ENCODE measurements around the gene ITPR3. TPM values are rescaled to one million over a fixed set of nuclear protein-coding genes. Genes with fewer than 3 reads are reported as not detected.

The ITPR3 gene
- total RNA-seq, 1 experiment from 2014 or later, result 103 TPM

GRCh38 chr6:33696076-33696475 is 75.0 kb downstream of the ITPR3 start:
- Histone ChIP-seq H3K4me1 (ENCODE audit: control insufficient read depth in 1 of 2, insufficient read depth in 2 of 2, low read length in 2 of 2) (peaks cover 4 to 11% of the 10 kb centered on the region in 2 experiments; a peak in 3 of 4 replicates), H3K27ac (ENCODE audit: low read depth, low read length) (no peak overlapping the region), H3K36me3 (ENCODE audit: control insufficient read depth in 1 of 2, insufficient read depth in 2 of 2, low read length in 2 of 2) (peaks cover 32 to 80% of the 10 kb centered on the region in 2 experiments), H3K79me2 (ENCODE audit: insufficient read depth, low read length) (peaks cover 3% of the 10 kb centered on the region; the same call in 1 of the 2 replicates), H3K4me2 (ENCODE audit: low read length) (no peak overlapping the region), H2AFZ (ENCODE audit: low read depth, low read length, poor library complexity, severe bottlenecking) (no peak overlapping the region), H3K9me2 (ENCODE audit: insufficient read depth) (no peaks in the 10 kb centered on the region), H3K4me3 (replicated peaks in 1 of 2; ENCODE audit: low read depth in 1 of 2, low read length in 2 of 2) (no peak overlapping the region), H3K9ac (ENCODE audit: low read length) (no peak overlapping the region), H3K9me3 (ENCODE audit: control insufficient read depth in 1 of 2, insufficient read depth in 1 of 2, low read depth in 1 of 2, low read length in 2 of 2) (no peaks in the 10 kb centered on the region), H4K20me1 (ENCODE audit: insufficient read depth) (no peaks in the 10 kb centered on the region), H3K27me3 (ENCODE audit: insufficient read depth, low read length) (no peaks in the 10 kb centered on the region)
- ChIA-PET RAD21 (ENCODE audit: low non-redundant PET in 1 of 2, low total read pairs in 2 of 2, uncharacterized antibody in 2 of 2, unreplicated experiment in 2 of 2) (no interaction called here), POLR2A (no interaction called here), CTCF (no interaction called here)
- ATAC-seq (no peak), DNase-seq (ENCODE audit: low read depth, low spot score) (no peak)
- intact Hi-C loops (cut with micrococcal nuclease), result no loop called here
- no TSS peak for BruUV-seq (replicated peaks)
- TF ChIP-seq POLR2A (IDR thresholded peaks at IDR 0.05; ENCODE audit: borderline replicate concordance, extremely low read depth, insufficient read depth, insufficient read length), result no peak

- H4K20me1 ChIP-seq (ENCODE audit: insufficient read depth), result no peaks in the 10 kb centered on the region
- no peaks in the 10 kb centered on the region for H3K27me3 ChIP-seq (ENCODE audit: insufficient read depth, low read length)
- ChIA-PET CTCF (no interaction called here), POLR2A (no interaction called here), RAD21 (ENCODE audit: low non-redundant PET in 1 of 2, low total read pairs in 2 of 2, uncharacterized antibody in 2 of 2, unreplicated experiment in 2 of 2) (no interaction called here)
- no TSS peak for BruUV-seq (replicated peaks)
- intact Hi-C loops (cut with micrococcal nuclease), result no loop called here
- no peak overlapping the region for H2AFZ ChIP-seq (ENCODE audit: low read depth, low read length, poor library complexity, severe bottlenecking)
- peak overlapping the region; percentile 22; the same call in 1 of the 2 replicates for H3K27ac ChIP-seq (ENCODE audit: low read depth, low read length)
- no peak overlapping the region for H3K4me3 ChIP-seq (replicated peaks in 1 of 2; ENCODE audit: low read depth in 1 of 2, low read length in 2 of 2)
- peaks cover 4 to 11% of the 10 kb centered on the region in 2 experiments; a peak in 3 of 4 replicates for H3K4me1 ChIP-seq (ENCODE audit: control insufficient read depth in 1 of 2, insufficient read depth in 2 of 2, low read length in 2 of 2)
- peaks cover 31 to 79% of the 10 kb centered on the region in 2 experiments for H3K36me3 ChIP-seq (ENCODE audit: control insufficient read depth in 1 of 2, insufficient read depth in 2 of 2, low read length in 2 of 2)
- H3K9ac ChIP-seq (ENCODE audit: low read length), result no peak overlapping the region
- DNase-seq (ENCODE audit: low read depth, low spot score) (no peak), ATAC-seq (no peak)
- peaks cover 9% of the 10 kb centered on the region; the same call in 1 of the 2 replicates for H3K79me2 ChIP-seq (ENCODE audit: insufficient read depth, low read length)
- no peak for TF ChIP-seq CBX3 (IDR thresholded peaks at IDR 0.05; ENCODE audit: low read depth)
- TF ChIP-seq POLR2AphosphoS5 (IDR thresholded peaks at IDR 0.05; ENCODE audit: low read depth, low read length), result no peak
- TF ChIP-seq YY1 (IDR thresholded peaks at IDR 0.05; ENCODE audit: extremely low read depth, insufficient replicate concordance, low read depth, low read length), result no peak
- H3K9me2 ChIP-seq (ENCODE audit: insufficient read depth), result no peaks in the 10 kb centered on the region
- H3K9me3 ChIP-seq (ENCODE audit: control insufficient read depth in 1 of 2, insufficient read depth in 1 of 2, low read depth in 1 of 2, low read length in 2 of 2), result no peaks in the 10 kb centered on the region
- H3K4me2 ChIP-seq (ENCODE audit: low read length), result no peak overlapping the region
Measured at GRCh38 chr6:33696548-33697518, 75.7 kb downstream of the ITPR3 start.
